IMR-90 (cell line): ENCODE data around the gene RNU2-1. TPM values are rescaled to one million over a fixed set of nuclear protein-coding genes. Genes with fewer than 3 reads are reported as not detected.

Experiments used
- ATAC-seq: fragments of 200-7000 bp; cut with Tn5 transposase; 2 replicates; pipeline ENCODE4 v1.9.1; 2020; ENCODE audit warnings: low read depth, mild to moderate bottlenecking, moderate library complexity
- BruUV-seq: library from RNA; stranded (reverse); fragments of 400-500 nt; replicated peaks from 2 replicates; lab custom pipeline; 2021; lab: Mats Ljungman, UMichigan
- CTCF ChIA-PET: fragments of 300-600 bp; formaldehyde crosslinking; extraction: SDS; loops from one replicate; lab custom pipeline; 2021; ENCODE audit warnings: antibody characterized with exemption; lab: Yijun Ruan, JAX
- POLR2A ChIA-PET: fragments of 300-600 bp; sonication (Branson Sonifier 250); formaldehyde crosslinking; loops from one replicate; lab custom pipeline; 2022; ENCODE audit warnings: antibody characterized with exemption; ENCODE audit not compliant: unreplicated experiment; lab: Charles Lee
- DNase-seq: peaks from one replicate; pipeline ENCODE4 v3.0.0; 2013
- H2AFZ ChIP-seq: replicated peaks from 2 replicates; pipeline ENCODE3; 2013; ENCODE audit warnings: low read length, mild to moderate bottlenecking; ENCODE audit not compliant: poor library complexity
- H2AK5ac ChIP-seq: 2 replicates; pipeline ENCODE4 v1.6.1; 2013; ENCODE audit warnings: low read depth, low read length, inconsistent platforms
- H2AK9ac ChIP-seq: replicated peaks from 2 replicates; pipeline ENCODE3; 2013; ENCODE audit warnings: mild to moderate bottlenecking, low read depth, low read length, moderate library complexity; ENCODE audit not compliant: poor library complexity
- H2BK120ac ChIP-seq: 2 replicates; pipeline ENCODE4 v1.6.1; 2013; ENCODE audit warnings: low read depth, low read length, inconsistent platforms
- H2BK15ac ChIP-seq: 3 replicates; pipeline ENCODE4 v1.6.1; 2013; ENCODE audit warnings: low read depth, low read length, inconsistent platforms
- H2BK20ac ChIP-seq: 2 replicates; pipeline ENCODE4 v1.6.1; 2013; ENCODE audit warnings: low read depth, mild to moderate bottlenecking, inconsistent platforms, low read length, moderate library complexity
- H2BK5ac ChIP-seq: 2 replicates; pipeline ENCODE4 v1.6.1; 2013; ENCODE audit warnings: mild to moderate bottlenecking, low read depth, low read length, inconsistent platforms; ENCODE audit not compliant: poor library complexity, severe bottlenecking
- H3K14ac ChIP-seq: replicated peaks from 2 replicates; pipeline ENCODE4 v1.6.1; 2013; ENCODE audit warnings: low read depth, low read length, inconsistent platforms
- H3K18ac ChIP-seq: 2 replicates; pipeline ENCODE4 v1.6.1; 2013; ENCODE audit warnings: low read depth, low read length, control low read depth
- H3K23ac ChIP-seq: 2 replicates; pipeline ENCODE4 v1.6.1; 2013; ENCODE audit warnings: low read depth, low read length, inconsistent platforms
- H3K27ac ChIP-seq: 2 replicates; pipeline ENCODE4 v1.5.1; 2013; ENCODE audit warnings: mild to moderate bottlenecking, control low read depth, low read length; ENCODE audit not compliant: insufficient read depth
- H3K27me3 ChIP-seq: 2 replicates; pipeline ENCODE4 v1.6.1; 2013; ENCODE audit warnings: low read length; ENCODE audit not compliant: control insufficient read depth, insufficient read depth
- H3K36me3 ChIP-seq: 2 replicates; pipeline ENCODE4 v1.6.1; 2013; ENCODE audit warnings: low read length, mixed read lengths; ENCODE audit not compliant: control insufficient read depth, insufficient read depth
- H3K4ac ChIP-seq: 2 replicates; pipeline ENCODE4 v1.6.1; 2013; ENCODE audit warnings: low read depth, low read length, inconsistent platforms
- H3K4me1 ChIP-seq: 2 replicates; pipeline ENCODE4 v1.6.1; 2013; ENCODE audit warnings: low read length, mixed read lengths; ENCODE audit not compliant: control insufficient read depth, insufficient read depth
- H3K4me2 ChIP-seq: 2 replicates; pipeline ENCODE4 v1.6.1; 2013; ENCODE audit warnings: low read depth, mild to moderate bottlenecking, control low read depth, low read length, moderate library complexity
- H3K4me3 ChIP-seq: 2 replicates; pipeline ENCODE4 v1.5.1; 2013; ENCODE audit warnings: low read depth, mild to moderate bottlenecking, control low read depth, low read length, moderate library complexity; ENCODE audit not compliant: insufficient read depth
- H3K56ac ChIP-seq: 2 replicates; pipeline ENCODE4 v1.6.1; 2013; ENCODE audit warnings: low read length, inconsistent platforms; ENCODE audit not compliant: insufficient read depth; ENCODE audit errors: extremely low read depth
- H3K79me1 ChIP-seq, 2 experiments: 2 replicates each; pipeline ENCODE4 v1.6.1; 2013; ENCODE audit warnings: low read length in 2 of 2, inconsistent platforms in 1 of 2, low read depth in 1 of 2
- H3K9ac ChIP-seq: 2 replicates; pipeline ENCODE4 v1.6.1; 2013; ENCODE audit warnings: low read depth, low read length, control low read depth
- H3K9me1 ChIP-seq: 2 replicates; pipeline ENCODE4 v1.6.1; 2013; ENCODE audit warnings: low read length, inconsistent platforms; ENCODE audit not compliant: insufficient read depth
- H3K9me3 ChIP-seq: 2 replicates; pipeline ENCODE4 v1.6.1; 2013; ENCODE audit warnings: low read length; ENCODE audit not compliant: control insufficient read depth, insufficient read depth
- H4K20me1 ChIP-seq: 2 replicates; pipeline ENCODE4 v1.6.1; 2013; ENCODE audit warnings: low read length, inconsistent platforms; ENCODE audit not compliant: insufficient read depth
- H4K5ac ChIP-seq: 2 replicates; pipeline ENCODE4 v1.6.1; 2013; ENCODE audit warnings: mild to moderate bottlenecking, low read depth, low read length, control low read depth
- H4K8ac ChIP-seq, 2 experiments: 2 replicates each; pipeline ENCODE4 v1.6.1; 2013; ENCODE audit warnings: low read depth in 2 of 2, low read length in 2 of 2, control low read depth in 1 of 2, inconsistent platforms in 1 of 2
- H4K91ac ChIP-seq: 2 replicates; pipeline ENCODE4 v1.6.1; 2013; ENCODE audit warnings: low read depth, low read length, inconsistent platforms; ENCODE audit not compliant: insufficient read depth
- BHLHE40 ChIP-seq: fragments of 150-350 bp; IDR thresholded peaks from 2 replicates; pipeline ENCODE4 v1.6.1; 2016; ENCODE audit warnings: mild to moderate bottlenecking, low read depth, low read length
- CEBPB ChIP-seq: IDR thresholded peaks from 2 replicates; pipeline ENCODE4 v1.6.1; 2012; ENCODE audit warnings: low read depth, low read length, improper control_type of control experiment
- CHD1 ChIP-seq: IDR thresholded peaks from 2 replicates; pipeline ENCODE4 v1.6.1; 2012; ENCODE audit warnings: low read depth, low read length, improper control_type of control experiment
- FOS ChIP-seq: fragments of 150-350 bp; IDR thresholded peaks from 2 replicates; pipeline ENCODE4 v1.6.1; 2016; ENCODE audit warnings: low read depth, low read length
- MAFK ChIP-seq: IDR thresholded peaks from 2 replicates; pipeline ENCODE4 v1.6.1; 2012; ENCODE audit warnings: low read depth, low read length, improper control_type of control experiment
- MAZ ChIP-seq: IDR thresholded peaks from 2 replicates; pipeline ENCODE4 v1.6.1; 2012; ENCODE audit warnings: low read depth, mild to moderate bottlenecking, low read length, improper control_type of control experiment, moderate library complexity, borderline replicate concordance
- MXI1 ChIP-seq: IDR thresholded peaks from 2 replicates; pipeline ENCODE4 v1.6.1; 2012; ENCODE audit warnings: low read depth, mild to moderate bottlenecking, low read length, moderate library complexity, borderline replicate concordance
- NFE2L2 ChIP-seq: fragments of 150-350 bp; IDR thresholded peaks from 2 replicates; pipeline ENCODE4 v1.6.1; 2016; ENCODE audit warnings: low read depth, mild to moderate bottlenecking, low read length
- POLR2A ChIP-seq: IDR thresholded peaks from 2 replicates; pipeline ENCODE4 v1.6.1; 2012; ENCODE audit warnings: mild to moderate bottlenecking, low read depth, low read length
- RAD21 ChIP-seq: IDR thresholded peaks from 2 replicates; pipeline ENCODE4 v1.6.1; 2012; ENCODE audit warnings: low read length, improper control_type of control experiment
- RCOR1 ChIP-seq: IDR thresholded peaks from 2 replicates; pipeline ENCODE4 v1.6.1; 2012; ENCODE audit warnings: mild to moderate bottlenecking, low read length, improper control_type of control experiment; ENCODE audit not compliant: insufficient replicate concordance
- RFX5 ChIP-seq: IDR thresholded peaks from 2 replicates; pipeline ENCODE4 v1.8.0; 2012; ENCODE audit warnings: low read depth, mild to moderate bottlenecking, low read length, moderate library complexity
- SMC3 ChIP-seq: fragments of 150-350 bp; IDR thresholded peaks from 2 replicates; pipeline ENCODE4 v1.6.1; 2016; ENCODE audit warnings: low read depth, mild to moderate bottlenecking, antibody characterized with exemption, low read length, moderate library complexity
- WGBS, 2 experiments: methylation state at CpG; one replicate each; pipeline versions ENCODE4 v1.1.5 to v1.1.7; 2013; ENCODE audit warnings: missing lambda C conversion rate in 2 of 2; ENCODE audit not compliant: insufficient read length in 1 of 2; ENCODE audit errors: extremely low coverage in 2 of 2; 5-methylcytosine and 5-hydroxymethylcytosine counted together
- dilution Hi-C: fragments of 300-500 bp; cut with HindIII; formaldehyde crosslinking; loops from one replicate; pipeline ENCODE4 v1.14.3; 2018; ENCODE audit warnings: low sequenced_read_pairs; ENCODE audit not compliant: unreplicated experiment
- in situ Hi-C: fragments of 300-500 bp; cut with MboI; formaldehyde crosslinking; loops from 3 replicates; pipeline ENCODE4 v1.14.3; 2019; ENCODE audit warnings: low sequenced_read_pairs, inconsistent platforms, mixed read lengths
- intact Hi-C: fragments of 100-400 bp; cut with micrococcal nuclease; formaldehyde crosslinking; loops from 2 replicates; pipeline ENCODE4 v1.10.0; 2022
- polyA plus RNA-seq, 3 experiments: library from polyadenylated mRNA; depleted of rRNA; stranded (reverse); fragments of >200 nt; gene quantifications; 2 replicates each; pipeline ENCODE4 v1.2.3, GENCODE V29; 2012; ENCODE audit warnings: low replicate concordance in 1 of 3
- total RNA-seq: library from RNA; depleted of rRNA; stranded (reverse); fragments of >200 nt; gene quantifications from 2 replicates; pipeline ENCODE4 v1.2.3, GENCODE V29; 2012
- TF ChIP-seq, protein P1 (sequence below): fragments of 150-350 bp; IDR thresholded peaks from 2 replicates; pipeline ENCODE4 v1.6.1; 2016; ENCODE audit warnings: low read depth, mild to moderate bottlenecking, low read length, moderate library complexity, borderline replicate concordance
- TF ChIP-seq, protein P2 (sequence below): conservative IDR thresholded peaks from 2 replicates; pipeline ENCODE4 v1.5.1; 2012; ENCODE audit warnings: mild to moderate bottlenecking, low read depth, low read length, improper control_type of control experiment
- TF ChIP-seq, protein P3 (sequence below): fragments of 150-350 bp; IDR thresholded peaks from 2 replicates; pipeline ENCODE4 v1.6.1; 2017; ENCODE audit warnings: mild to moderate bottlenecking, antibody characterized with exemption, low read length, low read depth

The RNU2-1 gene
- total and polyA plus RNA-seq, 2 of the 4 experiments (the other 2 are of a cell fraction): not detected

DNA sequence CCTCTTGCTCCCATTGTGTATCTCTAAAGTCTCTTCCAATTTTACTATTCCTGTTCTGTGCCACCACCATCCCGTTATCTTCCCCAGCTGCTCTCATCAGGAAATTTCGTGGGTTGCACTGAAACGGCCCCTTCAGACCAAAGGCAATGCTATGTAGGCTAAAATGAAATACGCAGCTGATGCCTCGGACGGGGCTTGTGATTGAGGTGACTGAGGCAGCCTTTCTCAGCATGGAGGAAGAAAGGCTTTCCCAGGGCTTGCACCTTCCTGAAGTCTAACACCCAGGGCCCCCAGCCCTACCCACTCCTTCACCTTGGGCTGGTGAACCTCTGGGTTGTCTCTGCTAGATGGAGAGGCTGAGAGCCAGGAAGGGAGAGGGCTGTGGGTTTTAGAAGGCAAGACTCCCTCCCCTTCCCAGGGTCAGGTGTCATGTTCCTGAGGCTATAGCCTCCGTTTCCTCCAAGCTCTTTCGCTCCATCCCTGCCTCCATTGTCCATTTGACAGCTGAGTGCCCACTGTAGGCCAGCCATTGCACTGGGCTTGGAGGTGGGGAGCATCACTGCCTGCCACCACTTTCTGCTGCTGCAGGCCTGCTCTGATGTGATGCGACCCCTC, 13.2 kb downstream of the RNU2-1 start:
- no peak overlapping the region for H2AK9ac ChIP-seq
- no peak overlapping the region for H3K18ac ChIP-seq
- no peaks in the 10 kb centered on the region; the same call in 1 of the 2 replicates for H4K20me1 ChIP-seq
- H3K23ac ChIP-seq: no peak overlapping the region
- ChIA-PET POLR2A (no interaction called here), CTCF (no interaction called here)
- intact Hi-C loops: no loop called here
- no peak overlapping the region for H2AK5ac ChIP-seq
- H3K79me1 ChIP-seq: peaks cover 0 to 22% of the 10 kb centered on the region in 2 experiments; a peak in 2 of 4 replicates
- no peak overlapping the region for H3K4me3 ChIP-seq
- no TSS peak for BruUV-seq
- no peak overlapping the region for H3K4me2 ChIP-seq
- H3K27ac ChIP-seq: no peak overlapping the region
- H3K14ac ChIP-seq: no peak overlapping the region
- no peak overlapping the region for H2BK15ac ChIP-seq
- no peak overlapping the region for H2BK120ac ChIP-seq
- dilution Hi-C loops: no loop called here
- peaks cover 19% of the 10 kb centered on the region for H3K9me1 ChIP-seq
- H2BK20ac ChIP-seq: no peak overlapping the region
- H3K4me1 ChIP-seq: no peaks in the 10 kb centered on the region
- TF ChIP-seq FOS (no peak), CEBPB (no peak), SMC3 (no peak), MAFK (no peak), POLR2A (no peak), MAZ (no peak), RCOR1 (no peak), RFX5 (no peak), NFE2L2 (no peak), CHD1 (no peak), RAD21 (no peak), BHLHE40 (no peak), MXI1 (no peak)
- TF ChIP-seq, protein P1, sequence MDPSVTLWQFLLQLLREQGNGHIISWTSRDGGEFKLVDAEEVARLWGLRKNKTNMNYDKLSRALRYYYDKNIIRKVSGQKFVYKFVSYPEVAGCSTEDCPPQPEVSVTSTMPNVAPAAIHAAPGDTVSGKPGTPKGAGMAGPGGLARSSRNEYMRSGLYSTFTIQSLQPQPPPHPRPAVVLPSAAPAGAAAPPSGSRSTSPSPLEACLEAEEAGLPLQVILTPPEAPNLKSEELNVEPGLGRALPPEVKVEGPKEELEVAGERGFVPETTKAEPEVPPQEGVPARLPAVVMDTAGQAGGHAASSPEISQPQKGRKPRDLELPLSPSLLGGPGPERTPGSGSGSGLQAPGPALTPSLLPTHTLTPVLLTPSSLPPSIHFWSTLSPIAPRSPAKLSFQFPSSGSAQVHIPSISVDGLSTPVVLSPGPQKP: no peak
- TF ChIP-seq, protein P2, sequence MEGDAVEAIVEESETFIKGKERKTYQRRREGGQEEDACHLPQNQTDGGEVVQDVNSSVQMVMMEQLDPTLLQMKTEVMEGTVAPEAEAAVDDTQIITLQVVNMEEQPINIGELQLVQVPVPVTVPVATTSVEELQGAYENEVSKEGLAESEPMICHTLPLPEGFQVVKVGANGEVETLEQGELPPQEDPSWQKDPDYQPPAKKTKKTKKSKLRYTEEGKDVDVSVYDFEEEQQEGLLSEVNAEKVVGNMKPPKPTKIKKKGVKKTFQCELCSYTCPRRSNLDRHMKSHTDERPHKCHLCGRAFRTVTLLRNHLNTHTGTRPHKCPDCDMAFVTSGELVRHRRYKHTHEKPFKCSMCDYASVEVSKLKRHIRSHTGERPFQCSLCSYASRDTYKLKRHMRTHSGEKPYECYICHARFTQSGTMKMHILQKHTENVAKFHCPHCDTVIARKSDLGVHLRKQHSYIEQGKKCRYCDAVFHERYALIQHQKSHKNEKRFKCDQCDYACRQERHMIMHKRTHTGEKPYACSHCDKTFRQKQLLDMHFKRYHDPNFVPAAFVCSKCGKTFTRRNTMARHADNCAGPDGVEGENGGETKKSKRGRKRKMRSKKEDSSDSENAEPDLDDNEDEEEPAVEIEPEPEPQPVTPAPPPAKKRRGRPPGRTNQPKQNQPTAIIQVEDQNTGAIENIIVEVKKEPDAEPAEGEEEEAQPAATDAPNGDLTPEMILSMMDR: no peak
- TF ChIP-seq, protein P3, sequence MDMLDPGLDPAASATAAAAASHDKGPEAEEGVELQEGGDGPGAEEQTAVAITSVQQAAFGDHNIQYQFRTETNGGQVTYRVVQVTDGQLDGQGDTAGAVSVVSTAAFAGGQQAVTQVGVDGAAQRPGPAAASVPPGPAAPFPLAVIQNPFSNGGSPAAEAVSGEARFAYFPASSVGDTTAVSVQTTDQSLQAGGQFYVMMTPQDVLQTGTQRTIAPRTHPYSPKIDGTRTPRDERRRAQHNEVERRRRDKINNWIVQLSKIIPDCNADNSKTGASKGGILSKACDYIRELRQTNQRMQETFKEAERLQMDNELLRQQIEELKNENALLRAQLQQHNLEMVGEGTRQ: no peak
- H3K4ac ChIP-seq: no peak overlapping the region
- DNase-seq (no peak), ATAC-seq (no peak)
- peaks cover 37% of the 10 kb centered on the region for H3K36me3 ChIP-seq
- no peak overlapping the region for H4K5ac ChIP-seq
- no peak overlapping the region for H4K91ac ChIP-seq
- in situ Hi-C loops: loop anchor here (25.0 kb wide), 1 partner anchor 92 kb away; no protein-coding TSS in a partner anchor
- 88% methylated on average over 5 of the region's 9 CpGs; no CpG with 5 or more reads in 1 of the 2 experiments for WGBS, 2 experiments
- H2BK5ac ChIP-seq: no peak overlapping the region
- H3K9ac ChIP-seq: no peak overlapping the region
- H3K56ac ChIP-seq: no peak overlapping the region
- no peaks in the 10 kb centered on the region for H3K27me3 ChIP-seq
- H4K8ac ChIP-seq: no peak overlapping the region
- H2AFZ ChIP-seq: no peak overlapping the region
- no peaks in the 10 kb centered on the region for H3K9me3 ChIP-seq
